Liver (tissue), 3 donors: ENCODE measurements around the gene CPZ.

Experiments used
- ATF3 ChIP-seq: IDR thresholded peaks from 2 replicates; pipeline ENCODE4 v1.6.1; 2016; ENCODE audit warnings: antibody characterized with exemption
- EGR1 ChIP-seq, 2 donors: IDR thresholded peaks; 2 replicates each; pipeline ENCODE4 v1.6.1; 2016 to 2018; ENCODE audit warnings: antibody characterized with exemption in 2 of 2, low read depth in 2 of 2
- FOXA1 ChIP-seq: IDR thresholded peaks from 2 replicates; pipeline ENCODE4 v1.6.1; 2016; ENCODE audit warnings: antibody characterized with exemption
- GABPA ChIP-seq, 2 donors: IDR thresholded peaks in 1 of 2; conservative IDR thresholded peaks in 1 of 2; 2 replicates each; pipeline ENCODE4 v1.6.1; 2016; ENCODE audit warnings: antibody characterized with exemption in 2 of 2, mild to moderate bottlenecking in 1 of 2, moderate library complexity in 1 of 2
- HNF4A ChIP-seq, 2 donors: conservative IDR thresholded peaks; 2 replicates each; pipeline ENCODE4 v1.6.1; 2016; ENCODE audit warnings: antibody characterized with exemption in 2 of 2, mild to moderate bottlenecking in 2 of 2
- HNF4G ChIP-seq: IDR thresholded peaks from 2 replicates; pipeline ENCODE4 v1.6.1; 2016; ENCODE audit warnings: antibody characterized with exemption
- JUND ChIP-seq, 2 donors: IDR thresholded peaks; 2 replicates each; pipeline ENCODE4 v1.6.1; 2016; ENCODE audit warnings: antibody characterized with exemption in 2 of 2
- RAD21 ChIP-seq, 2 donors: IDR thresholded peaks; 2 replicates each; pipeline ENCODE4 v1.6.1; 2016; ENCODE audit warnings: antibody characterized with exemption in 2 of 2, mild to moderate bottlenecking in 2 of 2
- RXRA ChIP-seq, 2 donors: IDR thresholded peaks; 2 replicates each; pipeline ENCODE4 v1.6.1; 2017 to 2018; ENCODE audit warnings: antibody characterized with exemption in 2 of 2, mild to moderate bottlenecking in 1 of 2
- SP1 ChIP-seq: IDR thresholded peaks from 2 replicates; pipeline ENCODE4 v1.6.1; 2018; ENCODE audit warnings: antibody characterized with exemption, mild to moderate bottlenecking
- TF ChIP-seq, protein P1 (sequence below): IDR thresholded peaks from 2 replicates; pipeline ENCODE4 v1.6.1; 2016; ENCODE audit warnings: antibody characterized with exemption
- TF ChIP-seq, protein P2 (sequence below): fragments of 150-350 bp; IDR thresholded peaks from 2 replicates; pipeline ENCODE4 v1.5.1; 2017; ENCODE audit warnings: improper control_type of control experiment, low read depth, low read length; ENCODE audit not compliant: missing input control
- TF ChIP-seq, protein P3 (sequence below): IDR thresholded peaks from 2 replicates; pipeline ENCODE4 v1.6.1; 2016; ENCODE audit warnings: antibody characterized with exemption, mild to moderate bottlenecking
- TF ChIP-seq, protein P4 (sequence below): IDR thresholded peaks from 2 replicates; pipeline ENCODE4 v1.6.1; 2016; ENCODE audit warnings: antibody characterized with exemption
- donor health status: healthy.
- donor health status: healthy.

- TF ChIP-seq, protein P1, sequence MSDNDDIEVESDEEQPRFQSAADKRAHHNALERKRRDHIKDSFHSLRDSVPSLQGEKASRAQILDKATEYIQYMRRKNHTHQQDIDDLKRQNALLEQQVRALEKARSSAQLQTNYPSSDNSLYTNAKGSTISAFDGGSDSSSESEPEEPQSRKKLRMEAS, result no peak
- TF ChIP-seq, protein P2, sequence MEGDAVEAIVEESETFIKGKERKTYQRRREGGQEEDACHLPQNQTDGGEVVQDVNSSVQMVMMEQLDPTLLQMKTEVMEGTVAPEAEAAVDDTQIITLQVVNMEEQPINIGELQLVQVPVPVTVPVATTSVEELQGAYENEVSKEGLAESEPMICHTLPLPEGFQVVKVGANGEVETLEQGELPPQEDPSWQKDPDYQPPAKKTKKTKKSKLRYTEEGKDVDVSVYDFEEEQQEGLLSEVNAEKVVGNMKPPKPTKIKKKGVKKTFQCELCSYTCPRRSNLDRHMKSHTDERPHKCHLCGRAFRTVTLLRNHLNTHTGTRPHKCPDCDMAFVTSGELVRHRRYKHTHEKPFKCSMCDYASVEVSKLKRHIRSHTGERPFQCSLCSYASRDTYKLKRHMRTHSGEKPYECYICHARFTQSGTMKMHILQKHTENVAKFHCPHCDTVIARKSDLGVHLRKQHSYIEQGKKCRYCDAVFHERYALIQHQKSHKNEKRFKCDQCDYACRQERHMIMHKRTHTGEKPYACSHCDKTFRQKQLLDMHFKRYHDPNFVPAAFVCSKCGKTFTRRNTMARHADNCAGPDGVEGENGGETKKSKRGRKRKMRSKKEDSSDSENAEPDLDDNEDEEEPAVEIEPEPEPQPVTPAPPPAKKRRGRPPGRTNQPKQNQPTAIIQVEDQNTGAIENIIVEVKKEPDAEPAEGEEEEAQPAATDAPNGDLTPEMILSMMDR, result no peak
- TF ChIP-seq, protein P3, sequence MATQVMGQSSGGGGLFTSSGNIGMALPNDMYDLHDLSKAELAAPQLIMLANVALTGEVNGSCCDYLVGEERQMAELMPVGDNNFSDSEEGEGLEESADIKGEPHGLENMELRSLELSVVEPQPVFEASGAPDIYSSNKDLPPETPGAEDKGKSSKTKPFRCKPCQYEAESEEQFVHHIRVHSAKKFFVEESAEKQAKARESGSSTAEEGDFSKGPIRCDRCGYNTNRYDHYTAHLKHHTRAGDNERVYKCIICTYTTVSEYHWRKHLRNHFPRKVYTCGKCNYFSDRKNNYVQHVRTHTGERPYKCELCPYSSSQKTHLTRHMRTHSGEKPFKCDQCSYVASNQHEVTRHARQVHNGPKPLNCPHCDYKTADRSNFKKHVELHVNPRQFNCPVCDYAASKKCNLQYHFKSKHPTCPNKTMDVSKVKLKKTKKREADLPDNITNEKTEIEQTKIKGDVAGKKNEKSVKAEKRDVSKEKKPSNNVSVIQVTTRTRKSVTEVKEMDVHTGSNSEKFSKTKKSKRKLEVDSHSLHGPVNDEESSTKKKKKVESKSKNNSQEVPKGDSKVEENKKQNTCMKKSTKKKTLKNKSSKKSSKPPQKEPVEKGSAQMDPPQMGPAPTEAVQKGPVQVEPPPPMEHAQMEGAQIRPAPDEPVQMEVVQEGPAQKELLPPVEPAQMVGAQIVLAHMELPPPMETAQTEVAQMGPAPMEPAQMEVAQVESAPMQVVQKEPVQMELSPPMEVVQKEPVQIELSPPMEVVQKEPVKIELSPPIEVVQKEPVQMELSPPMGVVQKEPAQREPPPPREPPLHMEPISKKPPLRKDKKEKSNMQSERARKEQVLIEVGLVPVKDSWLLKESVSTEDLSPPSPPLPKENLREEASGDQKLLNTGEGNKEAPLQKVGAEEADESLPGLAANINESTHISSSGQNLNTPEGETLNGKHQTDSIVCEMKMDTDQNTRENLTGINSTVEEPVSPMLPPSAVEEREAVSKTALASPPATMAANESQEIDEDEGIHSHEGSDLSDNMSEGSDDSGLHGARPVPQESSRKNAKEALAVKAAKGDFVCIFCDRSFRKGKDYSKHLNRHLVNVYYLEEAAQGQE, result no peak
- TF ChIP-seq FOXA1 (no peak), RAD21 (IDR thresholded peaks at IDR 0.05) (no peak), SP1 (no peak), ATF3 (no peak), GABPA (IDR thresholded peaks at IDR 0.05 in 1 of 2, conservative IDR thresholded peaks at IDR 0.05 in 1 of 2) (no peak), HNF4A (conservative IDR thresholded peaks at IDR 0.05) (no peak), JUND (IDR thresholded peaks at IDR 0.05) (no peak), EGR1 (IDR thresholded peaks at IDR 0.05; ENCODE audit: low read depth in 2 of 2) (no peak), HNF4G (no peak), RXRA (IDR thresholded peaks at IDR 0.05) (no peak)
- TF ChIP-seq, protein P4, sequence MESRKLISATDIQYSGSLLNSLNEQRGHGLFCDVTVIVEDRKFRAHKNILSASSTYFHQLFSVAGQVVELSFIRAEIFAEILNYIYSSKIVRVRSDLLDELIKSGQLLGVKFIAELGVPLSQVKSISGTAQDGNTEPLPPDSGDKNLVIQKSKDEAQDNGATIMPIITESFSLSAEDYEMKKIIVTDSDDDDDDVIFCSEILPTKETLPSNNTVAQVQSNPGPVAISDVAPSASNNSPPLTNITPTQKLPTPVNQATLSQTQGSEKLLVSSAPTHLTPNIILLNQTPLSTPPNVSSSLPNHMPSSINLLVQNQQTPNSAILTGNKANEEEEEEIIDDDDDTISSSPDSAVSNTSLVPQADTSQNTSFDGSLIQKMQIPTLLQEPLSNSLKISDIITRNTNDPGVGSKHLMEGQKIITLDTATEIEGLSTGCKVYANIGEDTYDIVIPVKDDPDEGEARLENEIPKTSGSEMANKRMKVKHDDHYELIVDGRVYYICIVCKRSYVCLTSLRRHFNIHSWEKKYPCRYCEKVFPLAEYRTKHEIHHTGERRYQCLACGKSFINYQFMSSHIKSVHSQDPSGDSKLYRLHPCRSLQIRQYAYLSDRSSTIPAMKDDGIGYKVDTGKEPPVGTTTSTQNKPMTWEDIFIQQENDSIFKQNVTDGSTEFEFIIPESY, result no peak
These were observed 4.4 kb upstream of the CPZ start for GRCh38 chr4:8588196-8588470.
